K562 (cell line): ENCODE results near the gene PYROXD2. TPM values are rescaled to one million over a fixed set of nuclear protein-coding genes. Genes with fewer than 3 reads are reported as not detected.

Experiments
- CBFB ChIP-seq: sonication (generic); formaldehyde crosslinking; IDR thresholded peaks from 2 replicates; pipeline ENCODE4 v1.4.0; 2020; ENCODE audit warnings: mild to moderate bottlenecking, missing genetic modification reagents
- CEBPZ ChIP-seq: fragments of 150-350 bp; IDR thresholded peaks from 2 replicates; pipeline ENCODE4 v1.6.1; 2014; ENCODE audit warnings: low read depth, mild to moderate bottlenecking, low read length, borderline replicate concordance
- CREM ChIP-seq: IDR thresholded peaks from 2 replicates; pipeline ENCODE4 v1.6.1; 2014; ENCODE audit warnings: antibody characterized with exemption, low read depth
- CTCF ChIP-seq, 3 experiments: IDR thresholded peaks in 2 of 3; conservative IDR thresholded peaks in 1 of 3; 2 replicates each; pipeline ENCODE4 v1.5.1; 2011 to 2012; ENCODE audit warnings: low read length in 3 of 3, mild to moderate bottlenecking in 3 of 3, control low read depth in 2 of 3, improper control_type of control experiment in 1 of 3, inconsistent platforms in 1 of 3, low read depth in 1 of 3, mixed read lengths in 1 of 3, moderate library complexity in 1 of 3; ENCODE audit not compliant: insufficient read depth in 2 of 3
- E2F5 ChIP-seq: sonication (generic); formaldehyde crosslinking; IDR thresholded peaks from 2 replicates; pipeline ENCODE4 v1.8.0; 2022; ENCODE audit warnings: mild to moderate bottlenecking, missing genetic modification reagents
- SMAD2 ChIP-seq: fragments of 150-350 bp; IDR thresholded peaks from 2 replicates; pipeline ENCODE4 v1.6.1; 2014; ENCODE audit warnings: low read depth, mild to moderate bottlenecking, low read length
- SMARCC2 ChIP-seq: fragments of 450-650 bp; IDR thresholded peaks from 2 replicates; pipeline ENCODE4 v1.6.1; 2017; ENCODE audit warnings: antibody characterized with exemption, moderate library complexity, mild to moderate bottlenecking, low read depth
- THAP12 ChIP-seq: fragments of 250-450 bp; sonication (Bioruptor Pico); IDR thresholded peaks from 2 replicates; pipeline ENCODE4 v1.9.0; 2021; ENCODE audit warnings: mild to moderate bottlenecking, inconsistent platforms
- ZNF280A ChIP-seq: fragments of 450-650 bp; IDR thresholded peaks from 2 replicates; pipeline ENCODE4 v1.6.1; 2018; ENCODE audit warnings: mild to moderate bottlenecking, low read depth; ENCODE audit not compliant: partially characterized antibody
- ZNF398 ChIP-seq: fragments of 250-450 bp; sonication (Bioruptor Pico); IDR thresholded peaks from 2 replicates; pipeline ENCODE4 v1.8.0; 2021; ENCODE audit warnings: moderate library complexity, mild to moderate bottlenecking, inconsistent platforms
- ZNF586 ChIP-seq: fragments of 450-650 bp; formaldehyde crosslinking; conservative IDR thresholded peaks from 2 replicates; pipeline ENCODE4 v1.4.0; 2020; ENCODE audit warnings: mild to moderate bottlenecking, moderate library complexity
- polyA plus RNA-seq, 8 experiments: library from polyadenylated mRNA; depleted of rRNA in 4 of 8; stranded (reverse) in 5 of 8; unstranded in 3 of 8; fragments of >200 nt; fragmentation: Nextera tagmentation in 2 of 8; fragmentation: Illumina TruSeq in 1 of 8; extraction: Ambion mirVana in 2 of 8; extraction: Trizol in 1 of 8; gene quantifications; 2 replicates each; pipeline versions ENCODE4 v1.2.1 to v1.2.3, GENCODE V29; 2011 to 2014; ENCODE audit warnings: inconsistent platforms in 1 of 8, missing spikeins in 1 of 8
- total RNA-seq, 7 experiments: library from RNA; depleted of rRNA in 6 of 7; stranded (reverse); fragments of >200 nt in 6 of 7; fragmentation: Illumina TruSeq in 2 of 7; extraction: Trizol in 2 of 7; gene quantifications; 2 replicates each; pipeline versions ENCODE4 v1.2.1 to v1.2.3, GENCODE V29; 2011 to 2021; ENCODE audit warnings: low replicate concordance in 1 of 7

Gene PYROXD2
- total and polyA plus RNA-seq, 9 of the 15 experiments (the other 6 are each of a cell fraction or from before 2014, with no cell fraction given), result 0.14 to 1.4 (median 0.58) TPM

- no peak for TF ChIP-seq THAP12
- TF ChIP-seq ZNF398 (CRISPR knock-in tag), result no peak
- no peak for TF ChIP-seq CTCF (IDR thresholded peaks at IDR 0.05 in 2 of 3, conservative IDR thresholded peaks at IDR 0.05 in 1 of 3; ENCODE audit: insufficient read depth in 2 of 3, low read depth in 1 of 3, low read length in 3 of 3)
- no peak for TF ChIP-seq E2F5 (CRISPR knock-in tag)
- no peak for TF ChIP-seq ZNF586 (CRISPR knock-in tag)
- TF ChIP-seq CREM, result peak; percentile 73
- no peak for TF ChIP-seq ZNF280A
- no peak for TF ChIP-seq CEBPZ
- TF ChIP-seq SMARCC2, result 0 out of 2 replicates have a peak, but pooled peaks have one; percentile 22
- no peak for TF ChIP-seq CBFB (CRISPR knock-in tag)
- no peak for TF ChIP-seq SMAD2
These were observed 53.6 kb downstream of the PYROXD2 start (continued) for GRCh38 chr10:98361131-98362025.
